ENCODE data around the gene VPS8.

VPS8 gene

DNA sequence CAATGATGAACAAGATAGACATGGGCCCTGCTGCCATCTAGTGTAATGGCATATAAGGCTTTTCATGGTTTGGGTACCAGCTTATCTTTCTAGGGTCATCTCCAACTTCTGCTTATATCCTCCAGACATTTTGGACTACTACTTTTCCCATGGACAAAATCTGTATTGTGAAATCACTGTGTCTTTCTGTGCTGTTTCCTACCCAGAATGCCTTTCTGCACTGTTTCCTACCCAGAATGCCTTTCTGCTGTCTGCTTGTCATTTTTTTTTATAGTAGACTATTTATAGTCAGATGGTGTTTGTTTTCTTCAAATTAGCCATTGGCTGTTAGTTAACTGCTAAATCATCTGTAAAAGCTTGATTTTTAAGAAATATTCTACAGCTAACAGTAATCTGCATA, 20.1 kb downstream of the VPS8 start:
- Histone ChIP-seq H3K4me2 (ENCODE audit: low read depth, low read length, poor library complexity, severe bottlenecking) (no peak overlapping the region), H3K9me3 (ENCODE audit: insufficient read depth, low read length) (no peaks in the 10 kb centered on the region), H3K36me3 (ENCODE audit: low read length) (0 out of 2 replicates have a peak, but pooled peaks cover 3% of the 10 kb centered on the region), H3K79me2 (ENCODE audit: insufficient read depth, low read length) (no peaks in the 10 kb centered on the region), H3K27me3 (ENCODE audit: low read length) (no peaks in the 10 kb centered on the region), H3K9ac (ENCODE audit: low read length) (no peak overlapping the region), H4K20me1 (ENCODE audit: low read depth, low read length) (no peaks in the 10 kb centered on the region), H3K27ac (ENCODE audit: low read depth, low read length) (no peak overlapping the region), H3F3A (ENCODE audit: insufficient read depth) (no peaks in the 10 kb centered on the region), H2AFZ (ENCODE audit: low read depth, low read length, severe bottlenecking) (no peak overlapping the region), H3K4me3 (ENCODE audit: insufficient read depth, low read length, poor library complexity, severe bottlenecking) (no peak overlapping the region), H3K9me2 (replicated peaks; ENCODE audit: insufficient read depth, low read length) (no peaks in the 10 kb centered on the region)
- TF ChIP-seq, protein P1, sequence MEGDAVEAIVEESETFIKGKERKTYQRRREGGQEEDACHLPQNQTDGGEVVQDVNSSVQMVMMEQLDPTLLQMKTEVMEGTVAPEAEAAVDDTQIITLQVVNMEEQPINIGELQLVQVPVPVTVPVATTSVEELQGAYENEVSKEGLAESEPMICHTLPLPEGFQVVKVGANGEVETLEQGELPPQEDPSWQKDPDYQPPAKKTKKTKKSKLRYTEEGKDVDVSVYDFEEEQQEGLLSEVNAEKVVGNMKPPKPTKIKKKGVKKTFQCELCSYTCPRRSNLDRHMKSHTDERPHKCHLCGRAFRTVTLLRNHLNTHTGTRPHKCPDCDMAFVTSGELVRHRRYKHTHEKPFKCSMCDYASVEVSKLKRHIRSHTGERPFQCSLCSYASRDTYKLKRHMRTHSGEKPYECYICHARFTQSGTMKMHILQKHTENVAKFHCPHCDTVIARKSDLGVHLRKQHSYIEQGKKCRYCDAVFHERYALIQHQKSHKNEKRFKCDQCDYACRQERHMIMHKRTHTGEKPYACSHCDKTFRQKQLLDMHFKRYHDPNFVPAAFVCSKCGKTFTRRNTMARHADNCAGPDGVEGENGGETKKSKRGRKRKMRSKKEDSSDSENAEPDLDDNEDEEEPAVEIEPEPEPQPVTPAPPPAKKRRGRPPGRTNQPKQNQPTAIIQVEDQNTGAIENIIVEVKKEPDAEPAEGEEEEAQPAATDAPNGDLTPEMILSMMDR (IDR thresholded peaks at IDR 0.05; ENCODE audit: insufficient read depth, low read length, poor library complexity, severe bottlenecking), result no peak
- TF ChIP-seq EZH2phosphoT487 (conservative IDR thresholded peaks at IDR 0.05; ENCODE audit: low read length), result no peak

DNA sequence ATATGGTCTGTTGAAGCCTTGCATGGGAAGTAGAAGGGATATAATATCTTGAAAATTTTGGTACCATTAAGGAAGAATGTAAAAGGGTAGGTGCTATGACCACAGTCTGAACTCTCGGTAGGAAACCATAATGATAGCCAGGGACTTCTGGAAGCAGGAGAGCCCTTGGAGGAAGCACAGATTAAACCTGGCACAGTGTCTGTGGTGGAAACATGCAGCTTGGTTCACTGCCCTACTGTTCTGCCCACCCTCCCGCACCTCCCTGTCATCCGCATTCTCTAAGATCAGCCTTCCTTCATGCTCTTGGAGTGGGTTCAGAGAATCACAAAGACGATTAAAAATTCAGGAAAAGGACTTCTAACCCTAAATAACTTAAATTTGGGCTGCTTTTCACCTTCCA, 20.9 kb downstream of the VPS8 start:
- Histone ChIP-seq H3K9me3 (ENCODE audit: insufficient read depth, low read length) (no peaks in the 10 kb centered on the region), H3K9ac (ENCODE audit: low read length) (no peak overlapping the region), H3K4me3 (ENCODE audit: insufficient read depth, low read length, poor library complexity, severe bottlenecking) (no peak overlapping the region), H3K9me2 (replicated peaks; ENCODE audit: insufficient read depth, low read length) (no peaks in the 10 kb centered on the region), H3F3A (ENCODE audit: insufficient read depth) (no peaks in the 10 kb centered on the region), H3K79me2 (ENCODE audit: insufficient read depth, low read length) (no peaks in the 10 kb centered on the region), H3K36me3 (ENCODE audit: low read length) (0 out of 2 replicates have a peak, but pooled peaks cover 3% of the 10 kb centered on the region), H2AFZ (ENCODE audit: low read depth, low read length, severe bottlenecking) (no peak overlapping the region), H3K27me3 (ENCODE audit: low read length) (no peaks in the 10 kb centered on the region), H4K20me1 (ENCODE audit: low read depth, low read length) (no peaks in the 10 kb centered on the region), H3K27ac (ENCODE audit: low read depth, low read length) (no peak overlapping the region), H3K4me2 (ENCODE audit: low read depth, low read length, poor library complexity, severe bottlenecking) (no peak overlapping the region)
- TF ChIP-seq EZH2phosphoT487 (conservative IDR thresholded peaks at IDR 0.05; ENCODE audit: low read length), result no peak
- TF ChIP-seq, protein P1 (IDR thresholded peaks at IDR 0.05; ENCODE audit: insufficient read depth, low read length, poor library complexity, severe bottlenecking), result no peak

DNA sequence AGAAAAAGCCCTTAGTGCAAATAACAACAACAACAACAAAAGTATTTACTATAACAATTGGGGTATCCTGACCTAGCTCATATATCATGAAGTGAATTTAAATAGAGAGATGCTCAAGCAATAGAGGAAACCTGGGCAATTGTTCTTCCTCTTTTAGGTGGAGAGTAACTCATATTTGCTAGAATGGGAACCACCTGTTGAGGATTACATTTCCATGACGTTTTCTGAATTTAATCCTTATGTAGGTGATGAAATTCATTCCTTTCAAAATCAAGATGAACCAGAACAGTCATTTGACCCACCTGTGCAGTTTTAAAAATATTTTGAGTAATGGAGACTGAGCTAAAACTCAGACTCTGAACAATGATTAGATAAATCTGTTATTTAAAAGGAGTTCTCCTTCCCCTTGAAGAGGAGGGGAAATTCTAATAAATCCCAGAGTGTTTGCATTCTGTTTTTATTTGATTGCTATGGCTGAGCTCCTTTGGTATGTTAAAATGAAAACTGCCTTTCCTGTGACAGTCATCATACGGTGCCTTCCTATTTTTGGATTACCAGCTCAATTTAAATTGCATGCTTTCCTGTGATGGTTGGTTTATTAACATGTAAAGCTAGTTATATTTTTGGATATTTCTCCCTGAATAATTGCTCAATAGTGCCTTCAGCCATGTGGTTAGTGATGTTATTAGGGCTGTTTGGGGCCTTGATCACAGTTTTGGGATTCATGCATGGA, 24.3 kb downstream of the VPS8 start:
- H3K27ac ChIP-seq (ENCODE audit: low read depth, low read length), result no peak overlapping the region
- no peak overlapping the region for H3K4me3 ChIP-seq (ENCODE audit: insufficient read depth, low read length, poor library complexity, severe bottlenecking)
- peaks cover 6% of the 10 kb centered on the region for H3K36me3 ChIP-seq (ENCODE audit: low read length)
- H4K20me1 ChIP-seq (ENCODE audit: low read depth, low read length), result no peaks in the 10 kb centered on the region
- no peaks in the 10 kb centered on the region for H3F3A ChIP-seq (ENCODE audit: insufficient read depth)
- no peaks in the 10 kb centered on the region for H3K79me2 ChIP-seq (ENCODE audit: insufficient read depth, low read length)
- no peak overlapping the region for H3K4me2 ChIP-seq (ENCODE audit: low read depth, low read length, poor library complexity, severe bottlenecking)
- no peaks in the 10 kb centered on the region for H3K9me2 ChIP-seq (replicated peaks; ENCODE audit: insufficient read depth, low read length)
- TF ChIP-seq EZH2phosphoT487 (conservative IDR thresholded peaks at IDR 0.05; ENCODE audit: low read length), result no peak
- TF ChIP-seq, protein P1 (IDR thresholded peaks at IDR 0.05; ENCODE audit: insufficient read depth, low read length, poor library complexity, severe bottlenecking), result no peak
- H3K9me3 ChIP-seq (ENCODE audit: insufficient read depth, low read length), result no peaks in the 10 kb centered on the region
- H3K27me3 ChIP-seq (ENCODE audit: low read length), result no peaks in the 10 kb centered on the region
- H3K9ac ChIP-seq (ENCODE audit: low read length), result no peak overlapping the region
- H2AFZ ChIP-seq (ENCODE audit: low read depth, low read length, severe bottlenecking), result no peak overlapping the region

All from SU-DHL-6 (cell line).